PFSK-1 (cell line): ENCODE results near the gene AMPD1.

Source experiments
- POLR2AphosphoS5 ChIP-seq: IDR thresholded peaks from 2 replicates; pipeline ENCODE4 v1.6.1; 2012; ENCODE audit warnings: low read depth, mild to moderate bottlenecking, control low read depth, low read length, moderate library complexity
- REST ChIP-seq, 2 experiments: IDR thresholded peaks; 2 replicates each; pipeline versions ENCODE4 v1.6.1 to v1.8.0; 2011 to 2012; ENCODE audit warnings: low read depth in 2 of 2, low read length in 2 of 2, control low read depth in 1 of 2, inconsistent platforms in 1 of 2, mild to moderate bottlenecking in 1 of 2, moderate library complexity in 1 of 2; ENCODE audit not compliant: insufficient read depth in 1 of 2
- TAF1 ChIP-seq: IDR thresholded peaks from 2 replicates; pipeline ENCODE4 v1.6.1; 2012; ENCODE audit warnings: low read length, control low read depth, borderline replicate concordance; ENCODE audit not compliant: insufficient read depth

GRCh38 chr1:114671011-114671938 is 24.1 kb downstream of the AMPD1 start:
- TF ChIP-seq REST (IDR thresholded peaks at IDR 0.05; ENCODE audit: insufficient read depth in 1 of 2, low read depth in 2 of 2, low read length in 2 of 2), result no peak
- TF ChIP-seq POLR2AphosphoS5, result no peak
- TF ChIP-seq TAF1, result no peak
